CD4-positive, alpha-beta T cell treated with Interleukin-4 for 1 hour (primary cell): Measurements from ENCODE around the gene MBTPS1.

Experiments
- DNase-seq, 2 donors: peaks; one replicate each; pipeline ENCODE4 v3.0.0-alpha.2; 2020 to 2022

The MBTPS1 gene

DNA sequence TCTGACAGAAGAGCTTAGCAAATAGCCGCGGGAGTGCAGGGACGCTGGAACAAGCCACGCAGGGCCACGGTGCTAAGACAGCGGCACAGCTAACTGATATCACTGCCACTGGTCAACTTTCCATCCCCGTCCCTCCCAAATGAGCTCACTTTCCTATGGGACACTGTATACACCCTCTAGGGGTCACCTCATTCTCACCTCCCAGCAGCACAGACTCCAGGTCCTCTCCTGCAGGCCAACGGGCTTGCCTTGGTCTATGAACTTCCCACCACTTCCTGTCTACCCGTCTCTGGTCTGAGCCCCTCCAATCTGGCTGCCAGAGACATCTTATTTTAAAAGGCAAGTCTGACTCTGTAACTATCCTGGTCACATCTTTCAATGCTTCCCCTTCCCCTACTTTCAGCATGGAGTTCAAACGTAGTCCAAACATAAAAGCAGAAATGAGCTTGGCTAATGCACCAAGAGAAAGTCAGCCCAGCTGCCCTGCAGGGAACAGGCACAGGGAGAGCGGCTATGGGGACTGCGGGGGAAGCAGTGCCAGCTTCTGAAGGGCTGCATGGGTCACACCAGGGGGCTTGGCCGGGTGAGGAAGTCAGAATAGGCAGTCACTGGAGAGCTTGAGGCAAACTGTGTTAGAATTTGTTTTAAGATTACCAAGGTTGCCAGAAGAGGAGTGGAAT, 47.8 kb downstream of the MBTPS1 start:
- no peak for DNase-seq

DNA sequence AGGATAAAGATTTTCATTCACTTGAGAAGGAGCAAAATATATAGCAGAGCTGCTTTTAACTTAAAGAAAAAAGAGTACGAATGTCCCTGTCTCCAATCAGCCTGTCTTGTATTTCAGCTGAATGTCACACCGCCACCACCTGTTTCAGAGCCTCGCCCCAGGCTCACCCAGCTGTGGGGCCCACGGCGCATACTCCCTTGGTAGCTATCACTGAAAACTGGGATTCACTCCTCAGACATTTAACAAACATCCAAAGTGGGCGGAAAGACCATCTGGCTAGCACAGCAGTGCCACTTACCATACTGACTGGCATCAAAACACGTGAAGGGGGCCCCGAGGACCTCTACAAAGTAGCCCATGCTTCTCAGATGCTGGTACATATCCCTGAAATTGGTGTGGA, 48.7 kb downstream of the MBTPS1 start:
- no peak for DNase-seq

DNA sequence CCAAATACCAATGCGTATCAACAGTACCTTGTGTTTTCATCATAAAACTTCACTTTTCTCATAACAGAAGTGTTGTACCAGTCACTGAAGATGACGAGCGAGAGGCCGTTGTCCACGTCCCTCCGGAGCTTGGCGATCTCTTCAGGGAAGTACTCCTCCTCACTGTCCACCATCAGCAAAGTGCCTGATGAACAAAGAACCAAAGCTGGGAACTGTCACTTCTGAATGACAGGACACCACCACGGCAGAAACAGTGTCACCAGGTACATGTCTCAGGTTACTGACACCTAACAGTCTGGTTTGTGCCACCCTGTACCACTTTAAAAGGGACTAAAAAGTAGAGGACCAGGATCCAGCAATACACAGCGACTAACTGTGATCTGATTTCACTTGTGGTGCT, 49.1 kb downstream of the MBTPS1 start:
- DNase-seq = no peak

DNA sequence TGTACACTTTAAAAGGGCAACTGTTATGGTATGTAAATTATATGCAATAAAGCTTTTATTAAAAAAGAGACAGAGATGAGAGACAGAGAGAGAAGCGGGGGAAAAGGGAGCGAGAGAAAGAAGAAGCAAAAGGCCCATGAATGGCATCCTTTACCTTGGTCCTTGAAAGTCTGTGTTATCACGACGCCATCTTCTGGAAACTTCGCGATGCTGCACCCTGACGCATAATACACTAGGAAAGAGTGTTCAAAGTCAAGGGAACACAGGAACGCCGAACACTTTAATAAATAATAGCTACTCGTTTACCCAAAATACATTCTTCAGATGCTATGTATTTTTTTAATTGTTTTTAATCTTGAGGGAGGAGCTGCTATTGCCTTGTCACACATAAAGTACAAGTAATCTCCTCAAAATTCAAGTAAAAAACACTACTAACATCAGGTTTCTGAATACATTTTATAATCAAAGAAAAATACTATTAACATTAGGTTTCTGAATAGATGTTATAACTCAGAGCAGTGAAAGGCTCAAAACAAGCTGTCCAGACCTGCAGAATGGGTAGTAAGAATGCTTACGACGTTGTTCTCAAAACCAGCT, 51.1 kb downstream of the MBTPS1 start:
- peak; percentile 18 to 24 for DNase-seq

DNA sequence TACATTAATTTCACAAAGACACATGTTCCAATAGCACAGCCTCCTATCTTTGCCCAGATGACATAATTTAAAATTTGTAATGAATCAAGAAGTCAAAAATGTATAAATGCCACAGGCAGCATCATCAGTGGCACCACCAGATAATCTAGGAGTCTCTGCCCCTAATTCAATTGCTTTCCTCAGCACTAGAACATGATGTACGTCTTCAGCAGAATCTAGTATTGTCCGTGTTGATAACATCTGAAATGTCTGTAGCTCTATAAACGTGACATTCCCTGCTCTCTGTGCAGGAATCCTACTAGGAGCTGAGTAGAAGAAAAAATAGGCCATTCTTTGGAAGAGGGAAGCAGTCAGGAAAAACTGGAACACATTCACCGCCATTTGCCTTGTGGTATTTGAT, 52.8 kb downstream of the MBTPS1 start:
- DNase-seq = no peak

DNA sequence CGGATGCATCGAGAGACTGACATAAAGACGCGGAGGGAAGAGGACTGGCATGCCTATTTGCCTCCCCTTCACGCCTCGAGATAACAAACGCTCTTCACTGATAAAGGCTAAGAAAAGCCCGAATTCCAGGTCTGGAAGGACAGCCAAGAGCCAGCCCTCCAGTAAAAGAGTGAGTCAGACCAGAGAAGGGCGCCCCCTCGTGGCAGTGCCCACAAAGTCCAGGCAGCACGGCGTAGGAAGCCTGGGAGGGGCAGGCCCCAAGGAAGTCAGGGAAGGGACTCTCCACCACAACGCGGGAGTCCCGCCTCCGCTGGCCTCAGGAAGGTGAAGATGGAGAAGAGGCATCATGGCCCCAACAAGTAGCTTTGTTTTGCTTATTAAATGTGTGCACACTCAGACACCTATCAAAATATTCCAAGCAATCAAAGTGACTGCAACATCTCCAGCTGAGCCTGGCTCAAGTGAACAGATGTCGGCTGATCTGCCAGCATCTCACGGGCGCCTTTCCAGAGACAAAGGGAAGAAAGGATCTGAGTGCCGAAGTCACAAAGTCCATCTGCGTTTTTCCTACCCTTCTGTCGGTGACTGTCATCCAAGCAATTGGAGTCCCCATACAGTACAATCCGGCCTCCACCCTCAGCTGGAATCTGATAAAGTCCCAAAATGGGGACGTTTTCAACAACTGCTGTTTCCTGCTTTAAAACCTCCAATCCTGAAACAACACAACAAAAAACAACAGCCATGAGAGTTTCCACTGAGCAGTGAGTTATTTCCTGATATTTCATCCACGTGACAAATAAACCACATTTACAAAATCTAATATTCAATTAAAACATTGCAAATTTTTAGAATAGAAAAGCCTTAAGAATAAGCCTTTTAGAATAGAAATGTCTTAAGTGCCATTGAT, 53.8 kb downstream of the MBTPS1 start:
- peak; percentile 52 to 55 for DNase-seq

DNA sequence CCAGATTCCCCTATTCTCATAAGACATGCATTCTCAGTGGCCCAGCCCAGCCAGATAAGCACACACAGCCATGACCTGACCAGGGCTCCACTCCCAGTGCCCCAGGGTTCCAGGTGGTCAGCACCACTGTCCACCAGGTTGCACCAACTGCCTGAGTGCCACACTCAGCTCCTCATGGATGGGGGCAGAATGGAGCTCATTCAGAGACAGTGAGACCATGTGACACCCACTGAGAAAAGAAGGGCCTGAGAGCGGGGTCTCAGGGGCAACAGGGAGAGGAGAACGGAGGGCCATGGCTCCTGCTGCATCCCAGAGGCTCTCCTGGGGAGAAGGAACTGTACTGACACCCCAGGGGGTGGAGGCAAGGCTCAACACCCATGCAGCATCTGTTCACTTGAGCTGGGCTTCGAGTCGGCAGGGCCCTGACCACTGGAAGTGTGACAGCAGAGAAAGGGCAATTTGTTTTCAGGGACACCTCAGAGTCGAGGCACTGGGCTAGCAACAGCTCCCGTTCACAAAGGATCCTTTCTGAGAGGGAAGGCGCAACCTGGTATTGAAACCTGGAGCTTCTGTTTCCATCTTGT, 55.4 kb downstream of the MBTPS1 start:
- DNase-seq = no peak

DNA sequence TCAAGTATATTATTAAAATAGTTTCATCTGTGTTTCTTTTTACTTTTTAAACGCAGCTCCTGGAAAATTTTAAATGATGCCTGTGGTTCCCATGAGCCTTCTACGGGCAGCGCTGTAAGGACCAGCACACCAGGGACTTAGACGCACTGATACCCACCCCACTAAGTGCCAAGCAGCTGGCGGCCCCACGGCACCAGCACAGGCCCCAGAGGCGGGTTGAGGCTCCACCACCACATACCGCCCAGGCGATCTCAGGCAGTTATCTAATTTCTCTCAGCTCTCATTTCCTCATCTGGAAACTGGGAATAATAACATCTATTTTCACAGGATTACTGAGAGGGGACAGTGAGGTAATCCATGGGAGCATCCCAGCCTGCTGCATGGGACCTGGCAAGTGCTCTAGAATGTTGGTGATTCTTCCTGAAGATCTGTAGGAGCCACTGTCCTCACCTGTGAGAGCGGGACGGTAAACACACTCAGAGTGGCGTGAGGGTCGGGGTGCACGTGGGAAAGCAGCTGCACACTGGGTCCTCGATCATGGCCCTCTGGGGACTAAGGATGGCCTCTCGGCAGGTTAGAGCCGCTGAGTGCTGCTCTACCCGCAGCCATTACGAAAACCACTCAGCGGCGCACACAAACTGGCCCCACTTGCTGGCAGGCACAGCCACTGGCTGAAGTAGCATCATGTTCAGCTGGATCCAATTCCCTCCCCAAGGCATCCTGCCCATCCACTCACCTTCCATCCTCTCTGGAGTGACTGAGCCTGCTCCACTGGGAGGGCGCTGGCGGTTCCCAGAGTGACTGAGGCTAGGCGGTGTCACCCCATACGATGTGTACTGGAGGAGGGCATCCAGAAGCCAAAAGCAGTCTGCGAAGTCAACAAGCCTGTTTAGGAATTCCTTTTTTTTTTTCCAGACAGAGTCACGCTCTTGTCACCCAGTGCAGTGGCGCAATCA, 56.5 kb downstream of the MBTPS1 start:
- DNase-seq = no peak

DNA sequence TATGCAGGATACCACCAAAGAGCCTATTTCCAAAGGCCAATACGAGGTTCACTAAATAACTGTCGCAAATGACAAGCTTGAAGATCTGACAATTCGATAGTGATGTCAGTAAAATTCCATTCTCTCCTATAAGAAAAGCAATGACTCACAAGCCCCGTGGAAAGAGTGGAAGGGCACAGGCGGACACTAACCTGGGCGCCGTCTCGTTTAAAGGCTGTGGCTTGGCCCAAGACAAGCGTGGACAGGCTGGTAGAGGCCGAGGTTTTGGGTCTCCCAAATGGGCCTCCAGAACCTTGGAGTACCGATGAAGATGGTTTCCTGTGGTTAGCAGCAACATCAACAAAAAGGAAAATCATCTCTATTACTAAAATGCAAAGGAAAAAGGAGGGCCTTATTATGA, 57.6 kb downstream of the MBTPS1 start:
- no peak for DNase-seq

DNA sequence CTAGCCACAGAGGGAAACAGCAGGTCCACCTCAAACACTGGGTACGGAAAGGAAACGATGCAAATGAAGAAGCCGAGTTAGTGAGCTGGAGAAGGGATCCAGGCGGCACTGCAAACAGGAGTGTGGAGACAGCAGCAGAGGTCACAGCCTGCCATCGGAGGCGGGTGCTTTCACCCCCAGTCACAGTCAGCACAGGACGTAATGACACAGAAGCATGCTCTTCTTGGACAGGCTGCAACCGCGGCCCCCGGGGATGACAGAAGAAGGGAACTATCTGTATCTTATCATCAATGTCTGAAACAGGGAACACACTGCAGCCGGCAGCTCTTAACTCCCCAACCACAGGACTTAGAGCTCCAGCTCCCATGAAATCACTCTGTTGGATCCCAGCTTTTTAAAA, 58.1 kb downstream of the MBTPS1 start:
- no peak for DNase-seq

DNA sequence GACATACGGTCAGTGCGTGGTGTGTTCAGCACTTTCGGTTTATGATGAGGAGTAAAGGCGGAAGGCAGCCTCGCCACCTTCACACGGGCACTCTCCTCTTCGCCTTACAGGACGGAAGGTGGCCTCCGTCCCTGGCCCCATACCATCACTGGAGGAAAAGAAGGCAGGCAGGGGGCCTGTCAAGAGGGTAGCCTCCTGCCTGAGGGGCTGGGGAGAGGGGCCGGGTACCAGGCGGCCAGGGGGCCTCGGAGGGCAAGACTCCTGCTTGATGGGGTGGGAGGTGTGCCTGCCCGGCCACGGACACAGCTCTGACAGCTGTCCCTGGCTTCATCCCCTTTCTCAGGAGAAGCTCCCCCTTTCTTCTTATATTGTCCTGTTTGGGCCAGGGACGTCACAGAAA, 58.5 kb downstream of the MBTPS1 start:
- DNase-seq = no peak

DNA sequence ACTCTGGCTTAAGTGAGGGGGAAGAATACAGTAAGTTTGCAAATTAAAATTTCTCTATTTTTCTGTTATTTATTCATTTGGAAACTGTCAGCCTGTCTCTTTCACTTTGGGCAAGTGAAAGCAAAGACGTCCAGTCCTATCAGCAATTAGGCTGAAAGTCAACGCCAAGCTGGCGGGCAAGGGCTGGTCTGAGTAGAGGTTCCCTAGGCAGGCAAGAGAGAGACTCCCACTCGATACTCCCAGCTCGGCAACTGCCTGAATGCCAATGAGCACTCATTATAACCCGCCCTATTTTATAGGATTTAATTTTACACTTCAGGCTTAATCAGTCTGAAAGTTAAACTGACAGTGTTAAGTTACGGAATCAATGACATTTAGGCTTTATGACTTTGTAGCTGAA, 59.8 kb downstream of the MBTPS1 start:
- DNase-seq = no peak

DNA sequence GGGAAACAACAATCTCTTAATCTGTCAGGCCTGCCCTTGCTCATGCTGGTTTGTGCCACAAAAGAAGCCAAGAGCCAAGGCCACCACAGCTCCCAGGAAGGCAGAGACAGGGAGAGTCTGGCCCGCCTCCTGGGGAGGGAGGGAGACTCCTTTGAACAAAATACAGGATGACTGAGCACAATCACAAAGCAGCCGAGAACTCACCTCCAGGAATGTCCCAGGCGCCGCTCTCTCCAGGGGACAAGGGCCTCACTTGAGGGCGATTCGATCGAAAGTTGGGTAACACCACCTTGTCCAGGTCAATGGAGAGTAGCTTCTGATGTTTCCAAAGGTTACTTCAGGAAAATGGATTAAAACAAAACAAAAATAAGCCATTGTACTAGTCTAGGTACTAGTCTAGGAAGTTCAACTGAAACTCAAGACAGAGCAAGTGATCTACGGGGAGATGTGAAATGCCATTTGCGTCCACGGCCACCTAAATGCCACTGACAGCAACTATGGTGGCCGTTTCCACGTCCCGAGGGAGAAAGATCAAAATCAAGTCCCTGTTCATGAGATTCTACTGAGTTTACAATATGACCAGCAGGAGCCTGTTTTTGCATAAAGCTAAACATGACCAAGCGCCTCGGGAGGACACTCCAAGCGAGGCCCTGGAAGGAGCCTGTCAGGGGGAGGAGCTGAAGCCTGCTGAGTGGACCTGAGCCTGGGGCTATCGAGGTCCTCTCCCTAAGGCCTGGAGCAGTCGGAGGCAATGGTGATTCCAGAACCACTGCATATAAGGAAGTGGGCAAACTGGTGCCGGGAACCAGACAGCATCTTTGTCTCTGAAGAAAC, 60.7 kb downstream of the MBTPS1 start:
- no peak for DNase-seq

DNA sequence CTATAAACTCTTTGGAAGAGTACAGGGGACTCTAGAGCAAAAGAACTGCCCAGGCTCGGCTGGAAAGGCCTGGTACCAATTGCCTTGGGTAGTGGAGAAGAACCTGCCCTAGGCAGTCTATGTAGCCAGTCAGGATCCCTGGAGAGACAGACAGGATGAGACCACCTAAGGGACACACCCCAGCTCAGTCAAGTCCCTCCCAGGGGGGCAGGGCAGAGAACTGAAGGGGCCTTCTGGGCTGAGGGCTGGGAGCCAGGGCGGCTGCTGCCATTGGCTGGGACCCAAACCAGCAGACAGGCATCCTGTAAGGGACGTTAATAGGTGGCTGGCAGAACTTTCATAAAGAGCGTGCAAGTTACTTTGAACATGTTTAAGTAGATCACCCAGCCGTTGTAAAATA, 61.4 kb downstream of the MBTPS1 start:
- no peak for DNase-seq

DNA sequence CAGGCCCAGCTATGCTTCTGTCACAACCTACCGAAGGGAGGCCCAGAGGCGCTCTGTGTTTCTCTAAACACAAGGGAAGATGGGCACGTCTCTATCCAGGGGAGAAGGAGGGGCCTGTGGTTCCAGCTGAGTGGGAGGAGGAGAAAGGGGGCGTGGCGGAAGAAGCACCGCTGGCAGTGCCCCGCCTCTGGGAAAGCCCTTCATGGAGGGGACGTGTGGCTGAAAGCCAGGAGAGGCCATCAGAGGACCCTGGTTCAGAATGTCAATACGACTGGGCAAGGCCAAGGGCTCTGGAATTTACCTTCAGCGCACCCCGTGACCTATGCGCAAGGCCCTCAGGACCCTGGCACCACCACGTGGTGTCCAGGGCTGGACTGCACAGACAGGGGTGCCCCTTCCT, 61.8 kb downstream of the MBTPS1 start:
- no peak for DNase-seq

DNA sequence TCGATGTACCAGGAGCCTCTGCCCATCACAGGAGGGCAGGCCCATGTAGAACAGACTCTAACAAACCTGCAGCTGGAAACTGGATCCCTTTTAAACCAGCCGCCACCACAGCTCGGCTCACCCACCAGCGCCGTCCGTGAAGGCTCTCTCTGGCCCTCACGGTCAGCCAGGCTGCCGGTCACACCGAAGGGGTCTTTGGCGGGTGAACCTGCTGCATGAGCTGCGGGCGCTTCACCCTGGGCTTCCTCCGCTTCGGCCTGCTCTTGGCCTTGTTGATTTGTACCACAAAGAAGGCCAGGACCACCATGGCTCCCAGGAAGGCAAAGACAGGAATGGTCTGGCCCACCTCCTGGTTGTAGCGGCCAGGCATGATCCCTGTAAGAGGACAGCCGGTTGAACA, 62.5 kb downstream of the MBTPS1 start:
- DNase-seq = no peak

DNA sequence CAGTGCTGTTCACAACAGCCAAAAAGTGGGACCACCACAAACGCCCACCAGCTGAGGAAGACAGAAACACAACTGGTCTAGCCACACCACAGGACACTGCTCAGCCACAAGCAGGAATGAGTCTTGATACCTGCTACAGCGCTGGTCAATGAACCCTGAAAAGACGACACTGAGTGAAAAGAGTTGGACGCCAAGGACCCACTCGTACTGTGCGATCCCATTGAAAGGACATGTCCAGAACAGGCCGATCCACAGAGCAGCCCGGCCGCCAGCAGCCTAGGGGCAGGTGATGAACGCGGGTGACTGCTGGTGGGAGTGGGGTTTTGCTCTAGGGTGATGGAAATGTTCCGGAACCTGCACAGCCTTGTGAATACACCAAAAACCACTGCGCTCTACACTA, 63.5 kb downstream of the MBTPS1 start:
- no peak for DNase-seq

DNA sequence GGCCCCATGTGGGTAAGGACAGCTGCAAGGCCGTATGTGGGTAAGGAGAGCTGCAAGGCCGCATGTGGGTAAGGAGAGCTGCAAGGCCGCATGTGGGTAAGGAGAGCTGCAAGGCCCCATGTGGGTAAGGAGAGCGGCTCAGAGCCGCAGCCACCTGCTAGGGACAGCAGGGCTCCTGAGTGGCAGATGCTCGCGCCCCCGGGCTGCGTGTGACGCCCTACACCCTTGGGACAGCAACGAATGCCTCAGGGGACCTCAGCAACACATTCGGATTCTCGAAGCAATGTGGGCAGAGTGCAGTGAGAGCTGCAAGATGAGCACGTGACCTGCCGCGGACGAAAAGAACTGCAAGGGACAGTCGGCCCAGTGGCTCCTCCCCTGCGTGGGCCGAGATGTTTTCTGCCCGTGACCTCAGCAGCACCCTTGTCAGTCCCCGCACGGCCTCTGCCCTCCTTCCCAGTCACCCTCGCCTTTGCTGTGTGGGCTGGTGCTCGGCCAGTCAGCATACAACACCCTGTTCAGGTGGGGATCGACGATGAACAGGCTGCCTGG, 64.6 kb downstream of the MBTPS1 start:
- no peak for DNase-seq

DNA sequence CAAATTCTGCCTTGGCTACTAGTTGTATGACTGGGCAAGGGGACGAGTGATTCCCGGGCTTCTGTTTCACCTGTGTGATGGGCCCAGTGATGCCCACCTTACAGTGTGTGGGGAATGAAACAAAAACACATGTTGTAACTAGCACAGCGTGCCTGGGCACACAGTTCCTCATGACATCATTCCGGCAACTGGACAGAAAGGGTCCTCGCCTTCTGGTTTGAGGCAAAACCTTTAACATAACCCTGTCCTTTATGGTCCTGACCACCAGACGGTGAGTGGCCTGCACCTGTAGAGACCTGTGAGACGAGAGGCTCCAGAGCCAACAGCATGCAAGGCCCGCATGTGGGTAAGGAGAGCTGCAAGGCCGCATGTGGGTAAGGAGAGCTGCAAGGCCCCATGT, 66.4 kb downstream of the MBTPS1 start:
- no peak for DNase-seq

DNA sequence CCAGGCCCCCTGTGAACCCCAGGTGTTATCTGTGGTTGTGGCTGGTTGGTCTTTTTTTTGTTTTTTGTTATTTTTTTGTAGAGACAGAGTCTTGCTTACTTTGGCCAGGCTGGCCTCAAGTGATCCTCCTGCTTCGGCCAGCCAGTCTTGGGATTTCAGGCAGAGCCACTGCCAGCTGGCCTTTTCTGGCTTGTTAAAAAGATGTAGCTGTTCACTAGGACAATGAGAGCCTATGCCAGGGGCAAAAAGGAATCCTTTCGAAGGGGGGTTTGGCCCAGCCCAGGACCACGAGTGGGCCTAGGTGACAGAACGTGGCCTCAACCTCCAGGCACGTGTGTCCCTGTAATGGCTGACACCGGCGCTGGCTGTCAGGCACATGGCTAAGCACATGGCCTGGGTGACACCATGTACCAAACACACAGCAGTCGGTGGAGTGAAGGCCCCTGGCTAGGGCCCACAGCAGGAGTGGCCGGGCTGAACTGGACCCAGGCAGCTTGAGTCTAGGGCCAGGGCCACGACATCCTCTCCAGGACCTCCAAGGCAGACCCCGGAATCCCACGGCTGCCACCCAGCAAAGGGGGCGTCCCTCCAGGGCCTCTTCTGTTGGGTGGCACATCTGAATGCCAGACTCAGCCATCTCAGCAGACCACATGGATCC, 67.2 kb downstream of the MBTPS1 start:
- no peak for DNase-seq

DNA sequence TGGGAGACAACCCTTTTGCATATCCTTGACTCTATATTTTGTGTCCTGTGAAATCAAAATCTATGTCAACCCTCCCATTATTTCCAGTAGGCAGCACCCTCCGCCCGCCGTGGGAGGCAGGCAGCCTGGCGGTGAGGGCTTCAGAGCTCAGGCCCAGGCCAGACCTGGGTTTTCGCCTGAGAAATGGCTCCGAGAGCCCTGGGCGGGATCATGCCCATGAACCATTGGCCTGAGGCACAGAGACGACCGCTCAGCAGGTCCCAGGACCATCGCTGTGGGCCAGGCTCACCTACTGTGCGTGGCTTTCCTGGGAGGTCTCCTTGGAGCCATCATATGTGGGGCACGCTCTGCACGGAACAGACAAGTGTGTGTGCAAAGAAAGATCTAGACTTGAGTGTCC, 67.9 kb downstream of the MBTPS1 start:
- DNase-seq = no peak
